ENCODE results near the gene DOP1B. TPM values are rescaled to one million over a fixed set of nuclear protein-coding genes. Genes with fewer than 3 reads are reported as not detected.
"Not testable (repeated sequence)": the region's sequence is repeated elsewhere in the genome, so short reads cannot be mapped to it uniquely, and the experiment has no call there.

DOP1B gene
- total RNA-seq, 4 donors from 2014 or later: 6.3 to 15.1 (median 11.2) TPM

- H3K27ac ChIP-seq (replicated peaks in 1 of 4): peak overlapping the region in 1 of 4 donors; percentile 5
- WGBS: 88% methylated on average over 10 of the region's 10 CpGs
- H3K4me1 ChIP-seq: peaks cover 0 to 29% (median 21%) of the 10 kb centered on the region in 4 donors
- no peaks in the 10 kb centered on the region for H3K27me3 ChIP-seq
- H3K36me3 ChIP-seq: no peaks in the 10 kb centered on the region
- H3K9me3 ChIP-seq: no peaks in the 10 kb centered on the region
- no peak for DNase-seq (ENCODE audit: extremely low spot score)
- intact Hi-C loops (cut with DNase I): no loop called here
- H3K4me3 ChIP-seq: no peak overlapping the region
- TF ChIP-seq POLR2A (IDR thresholded peaks at IDR 0.05; ENCODE audit: low read depth): no peak
- TF ChIP-seq CTCF (IDR thresholded peaks at IDR 0.05): no peak
- no peak for TF ChIP-seq EP300 (IDR thresholded peaks at IDR 0.05)
- no peak for TF ChIP-seq POLR2AphosphoS5 (IDR thresholded peaks at IDR 0.05)
These were observed 29.2 kb upstream of the DOP1B start for GRCh38 chr21:36127250-36127904.

GRCh38 chr21:36127977-36128376, 28.6 kb upstream of the DOP1B start:
- Histone ChIP-seq H3K36me3 (no peaks in the 10 kb centered on the region), H3K27ac (replicated peaks in 1 of 4) (peak overlapping the region in 1 of 4 donors; percentile 5), H3K27me3 (no peaks in the 10 kb centered on the region), H3K4me3 (no peak overlapping the region), H3K9me3 (no peaks in the 10 kb centered on the region), H3K4me1 (peaks cover 0 to 29% (median 21%) of the 10 kb centered on the region in 4 donors)
- DNase-seq (ENCODE audit: extremely low spot score): no peak
- intact Hi-C loops (cut with DNase I): no loop called here
- TF ChIP-seq EP300 (IDR thresholded peaks at IDR 0.05): no peak
- TF ChIP-seq POLR2AphosphoS5 (IDR thresholded peaks at IDR 0.05): no peak
- no peak for TF ChIP-seq CTCF (IDR thresholded peaks at IDR 0.05)
- TF ChIP-seq POLR2A (IDR thresholded peaks at IDR 0.05; ENCODE audit: low read depth): no peak
- WGBS: 76% methylated on average over 5 of the region's 5 CpGs

GRCh38 chr21:36129219-36129618, 27.4 kb upstream of the DOP1B start:
- Histone ChIP-seq H3K36me3 (no peaks in the 10 kb centered on the region), H3K4me3 (no peak overlapping the region), H3K4me1 (peaks cover 5 to 34% (median 26%) of the 10 kb centered on the region in 4 donors), H3K27ac (replicated peaks in 1 of 4) (peak overlapping the region in 2 of 4 donors; percentile 34 to 69), H3K27me3 (no peaks in the 10 kb centered on the region), H3K9me3 (no peaks in the 10 kb centered on the region)
- TF ChIP-seq POLR2A (IDR thresholded peaks at IDR 0.05; ENCODE audit: low read depth) (no peak), CTCF (IDR thresholded peaks at IDR 0.05) (no peak), POLR2AphosphoS5 (IDR thresholded peaks at IDR 0.05) (no peak), EP300 (IDR thresholded peaks at IDR 0.05) (no peak)
- DNase-seq (ENCODE audit: extremely low spot score): no peak
- intact Hi-C loops (cut with DNase I): no loop called here
- WGBS: 53% methylated on average over 2 of the region's 2 CpGs

GRCh38 chr21:36130414-36130762, 26.2 kb upstream of the DOP1B start:
- H3K4me1 ChIP-seq: peaks cover 15 to 39% (median 33%) of the 10 kb centered on the region in 4 donors
- H3K4me3 ChIP-seq: peak overlapping the region; percentile 61 to 67 (median 63)
- peak overlapping the region in 2 of 4 donors; percentile 73 to 79 for H3K27ac ChIP-seq (replicated peaks in 1 of 4)
- DNase-seq (ENCODE audit: extremely low spot score); intact Hi-C loops (cut with DNase I); H3K27me3 ChIP-seq; H3K9me3 ChIP-seq; H3K36me3 ChIP-seq: not testable (repeated sequence)
- 15% methylated on average over 11 of the region's 18 CpGs for WGBS

GRCh38 chr21:36130839-36131238, 25.8 kb upstream of the DOP1B start:
- H3K27ac ChIP-seq (replicated peaks in 1 of 4); H3K27me3 ChIP-seq; intact Hi-C loops (cut with DNase I); H3K36me3 ChIP-seq; DNase-seq (ENCODE audit: extremely low spot score); H3K9me3 ChIP-seq: not testable (repeated sequence)
- peaks cover 15 to 34% (median 30%) of the 10 kb centered on the region in 4 donors for H3K4me1 ChIP-seq
- peak overlapping the region in 1 of 4 donors; percentile 61 for H3K4me3 ChIP-seq
- 88% methylated on average over 5 of the region's 5 CpGs for WGBS

- no peak overlapping the region for H3K4me3 ChIP-seq
- no peaks in the 10 kb centered on the region for H3K27me3 ChIP-seq
- no peaks in the 10 kb centered on the region for H3K9me3 ChIP-seq
- no peaks in the 10 kb centered on the region for H3K36me3 ChIP-seq
- H3K27ac ChIP-seq (replicated peaks in 1 of 4): no peak overlapping the region
- intact Hi-C loops (cut with DNase I): no loop called here
- H3K4me1 ChIP-seq: peaks cover 24 to 42% (median 40%) of the 10 kb centered on the region in 4 donors
- no peak for DNase-seq (ENCODE audit: extremely low spot score)
- no peak for TF ChIP-seq CTCF (IDR thresholded peaks at IDR 0.05)
- no peak for TF ChIP-seq EP300 (IDR thresholded peaks at IDR 0.05)
- 87% methylated on average over 8 of the region's 8 CpGs for WGBS
These were observed 23.9 kb upstream of the DOP1B start for GRCh38 chr21:36132696-36133095.
